Caco-2 (cell line): ENCODE measurements around the gene TMEM178A. TPM values are rescaled to one million over a fixed set of nuclear protein-coding genes. Genes with fewer than 3 reads are reported as not detected.

Experiments
- BruUV-seq: library from RNA; stranded (reverse); fragments of 400-500 nt; replicated peaks from 2 replicates; lab custom pipeline; 2021; lab: Mats Ljungman, UMichigan
- CTCF ChIA-PET: fragments of 300-600 bp; sonication (Branson Sonifier 250); formaldehyde crosslinking; loops from one replicate; lab custom pipeline; 2022; ENCODE audit warnings: antibody characterized with exemption; lab: Charles Lee
- POLR2A ChIA-PET: fragments of 300-600 bp; sonication (Branson Sonifier 250); formaldehyde crosslinking; loops from one replicate; lab custom pipeline; 2022; ENCODE audit warnings: antibody characterized with exemption; lab: Charles Lee
- DNase-seq, 2 experiments: peaks; one replicate each; pipeline versions ENCODE4 v3.0.0 to v3.0.0-alpha.2; 2020 to 2022
- H3K27me3 ChIP-seq: replicated peaks from 2 replicates; pipeline ENCODE4 v1.6.0; 2011; ENCODE audit warnings: low read length; ENCODE audit not compliant: control insufficient read depth, insufficient read depth
- H3K36me3 ChIP-seq: 2 replicates; pipeline ENCODE4 v1.5.1; 2011; ENCODE audit warnings: low read length; ENCODE audit not compliant: control insufficient read depth, insufficient read depth
- H3K4me1 ChIP-seq: fragments of 250-450 bp; sonication (Bioruptor Pico); 2 replicates; pipeline ENCODE4 v1.5.1; 2020; ENCODE audit warnings: mild to moderate bottlenecking
- H3K4me3 ChIP-seq: 2 replicates; pipeline ENCODE4 v1.5.1; 2011; ENCODE audit warnings: low read depth, mild to moderate bottlenecking, control low read depth, low read length
- H3K9me3 ChIP-seq: fragments of 250-450 bp; sonication (Bioruptor Pico); 2 replicates; pipeline ENCODE4 v1.5.1; 2020; ENCODE audit warnings: mild to moderate bottlenecking, moderate library complexity
- H3K27ac Mint-ChIP-seq: one replicate; pipeline ENCODE4 v1.8.0; 2022; ENCODE audit warnings: mixed read lengths; ENCODE audit not compliant: unreplicated experiment
- H3K27me3 Mint-ChIP-seq: one replicate; pipeline ENCODE4 v1.8.0; 2022; ENCODE audit warnings: mixed read lengths; ENCODE audit not compliant: insufficient read depth, unreplicated experiment
- H3K36me3 Mint-ChIP-seq: one replicate; pipeline ENCODE4 v1.8.0; 2022; ENCODE audit warnings: mild to moderate bottlenecking, mixed read lengths; ENCODE audit not compliant: insufficient read depth, unreplicated experiment
- H3K4me1 Mint-ChIP-seq: one replicate; pipeline ENCODE4 v1.8.0; 2022; ENCODE audit warnings: low read depth, mixed read lengths; ENCODE audit not compliant: unreplicated experiment
- H3K4me3 Mint-ChIP-seq: one replicate; pipeline ENCODE4 v1.8.0; 2022; ENCODE audit warnings: mild to moderate bottlenecking, moderate library complexity, mixed read lengths; ENCODE audit not compliant: unreplicated experiment
- H3K9me3 Mint-ChIP-seq: one replicate; pipeline ENCODE4 v1.8.0; 2022; ENCODE audit warnings: mixed read lengths; ENCODE audit not compliant: unreplicated experiment
- intact Hi-C: fragments of 100-400 bp; cut with micrococcal nuclease; formaldehyde crosslinking; loops from one replicate; pipeline ENCODE4 v1.10.0; 2022; ENCODE audit not compliant: unreplicated experiment
- total RNA-seq: library from RNA; stranded (reverse); gene quantifications from 2 replicates; pipeline ENCODE4 v1.2.3, GENCODE V29; 2022
- TF ChIP-seq, protein P1 (sequence below), 2 experiments: fragments of 200-600 bp in 1 of 2; IDR thresholded peaks; 1 replicate in 1 of 2; 2 replicates in 1 of 2; pipeline versions ENCODE4 v1.5.1 to v1.8.0; 2011 to 2022; ENCODE audit warnings: antibody characterized with exemption in 1 of 2, control low read depth in 1 of 2, inconsistent platforms in 1 of 2, low read depth in 1 of 2, low read length in 1 of 2, mild to moderate bottlenecking in 1 of 2, moderate library complexity in 1 of 2; ENCODE audit not compliant: insufficient read depth in 1 of 2, severe bottlenecking in 1 of 2, unreplicated experiment in 1 of 2

TMEM178A gene
- total RNA-seq, 1 experiment from 2014 or later, result 0.29 TPM

DNA sequence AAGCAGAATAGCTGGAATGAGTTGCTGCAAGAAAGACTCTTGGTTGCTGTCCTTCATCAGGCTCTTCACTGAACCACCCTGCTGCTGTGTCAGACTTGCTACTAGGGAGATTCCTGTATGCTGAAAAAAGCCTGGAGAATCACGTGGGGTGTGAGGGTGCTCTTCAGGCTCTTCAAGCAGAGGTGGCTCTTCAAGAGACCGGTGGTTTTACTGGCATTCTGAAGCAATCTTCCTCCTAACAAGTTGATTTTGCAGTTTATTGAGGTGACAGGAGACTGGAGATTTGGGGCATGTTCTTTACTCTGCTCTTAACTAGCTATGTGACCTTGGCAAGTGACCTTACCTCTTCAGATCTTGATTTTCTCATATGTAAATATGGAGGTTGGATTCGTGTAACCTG is 14.1 kb downstream of the TMEM178A start:
- no peaks in the 10 kb centered on the region for H3K27me3 ChIP-seq
- H3K36me3 ChIP-seq, result no peaks in the 10 kb centered on the region
- CTCF ChIA-PET, result no interaction called here
- no peaks in the 10 kb centered on the region for H3K36me3 Mint-ChIP-seq
- TF ChIP-seq, protein P1, sequence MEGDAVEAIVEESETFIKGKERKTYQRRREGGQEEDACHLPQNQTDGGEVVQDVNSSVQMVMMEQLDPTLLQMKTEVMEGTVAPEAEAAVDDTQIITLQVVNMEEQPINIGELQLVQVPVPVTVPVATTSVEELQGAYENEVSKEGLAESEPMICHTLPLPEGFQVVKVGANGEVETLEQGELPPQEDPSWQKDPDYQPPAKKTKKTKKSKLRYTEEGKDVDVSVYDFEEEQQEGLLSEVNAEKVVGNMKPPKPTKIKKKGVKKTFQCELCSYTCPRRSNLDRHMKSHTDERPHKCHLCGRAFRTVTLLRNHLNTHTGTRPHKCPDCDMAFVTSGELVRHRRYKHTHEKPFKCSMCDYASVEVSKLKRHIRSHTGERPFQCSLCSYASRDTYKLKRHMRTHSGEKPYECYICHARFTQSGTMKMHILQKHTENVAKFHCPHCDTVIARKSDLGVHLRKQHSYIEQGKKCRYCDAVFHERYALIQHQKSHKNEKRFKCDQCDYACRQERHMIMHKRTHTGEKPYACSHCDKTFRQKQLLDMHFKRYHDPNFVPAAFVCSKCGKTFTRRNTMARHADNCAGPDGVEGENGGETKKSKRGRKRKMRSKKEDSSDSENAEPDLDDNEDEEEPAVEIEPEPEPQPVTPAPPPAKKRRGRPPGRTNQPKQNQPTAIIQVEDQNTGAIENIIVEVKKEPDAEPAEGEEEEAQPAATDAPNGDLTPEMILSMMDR (IDR thresholded peaks at IDR 0.05; ENCODE audit: insufficient read depth in 1 of 2, low read depth in 1 of 2, low read length in 1 of 2, severe bottlenecking in 1 of 2, unreplicated experiment in 1 of 2), result no peak
- H3K4me3 Mint-ChIP-seq, result no peak overlapping the region
- intact Hi-C loops, result no loop called here
- peaks cover 18% of the 10 kb centered on the region for H3K27me3 Mint-ChIP-seq
- POLR2A ChIA-PET, result no interaction called here
- no TSS peak for BruUV-seq
- H3K4me3 ChIP-seq, result no peak overlapping the region
- no peaks in the 10 kb centered on the region for H3K9me3 Mint-ChIP-seq
- no peak overlapping the region for H3K27ac Mint-ChIP-seq
- peaks cover 4% of the 10 kb centered on the region; the same call in 1 of the 2 replicates for H3K9me3 ChIP-seq
- H3K4me1 ChIP-seq, result no peaks in the 10 kb centered on the region
- H3K4me1 Mint-ChIP-seq, result no peaks in the 10 kb centered on the region
- no peak for DNase-seq

DNA sequence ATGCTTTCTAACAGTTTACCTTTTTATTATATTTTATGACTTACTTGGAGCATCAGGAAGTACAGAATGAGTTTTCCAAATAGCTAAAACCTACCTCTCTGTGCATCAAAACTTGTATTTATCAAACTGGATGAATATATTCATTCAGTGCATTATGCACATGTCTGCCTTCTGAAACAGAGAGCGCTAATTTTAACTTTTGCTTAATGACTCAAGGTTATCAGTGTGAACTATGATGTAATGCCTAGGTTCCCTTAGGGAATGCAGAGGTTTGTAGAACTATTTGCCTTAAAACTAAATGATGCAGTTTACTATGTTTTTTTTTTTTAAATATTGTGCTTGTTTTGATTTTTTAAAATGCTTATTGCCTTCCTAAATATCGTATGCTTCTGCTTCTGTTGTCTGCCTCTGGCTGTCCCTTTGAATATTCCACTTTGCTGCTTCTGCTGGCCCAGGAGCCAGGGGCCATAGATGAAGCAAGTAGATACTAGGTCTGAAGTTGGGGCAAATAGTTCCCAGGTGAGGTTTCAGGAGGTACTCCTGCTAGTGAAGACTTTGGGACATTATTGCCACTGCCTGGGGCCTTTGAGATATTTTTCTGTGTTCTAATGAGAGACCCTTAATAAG is 16.5 kb downstream of the TMEM178A start:
- no peak for DNase-seq
- H3K27me3 Mint-ChIP-seq, result peaks cover 23% of the 10 kb centered on the region
- no peaks in the 10 kb centered on the region for H3K36me3 Mint-ChIP-seq
- H3K4me1 ChIP-seq, result no peaks in the 10 kb centered on the region
- no TSS peak for BruUV-seq
- CTCF ChIA-PET, result interaction anchor here (0.9 kb wide), 1 partner anchor 22 kb away, joined by 3 read pairs; no protein-coding TSS in a partner anchor
- no peaks in the 10 kb centered on the region for H3K36me3 ChIP-seq
- TF ChIP-seq, protein P1 (IDR thresholded peaks at IDR 0.05; ENCODE audit: insufficient read depth in 1 of 2, low read depth in 1 of 2, low read length in 1 of 2, severe bottlenecking in 1 of 2, unreplicated experiment in 1 of 2), result no peak
- H3K4me3 ChIP-seq, result no peak overlapping the region
- H3K9me3 Mint-ChIP-seq, result no peaks in the 10 kb centered on the region
- H3K4me1 Mint-ChIP-seq, result no peaks in the 10 kb centered on the region
- no peak overlapping the region for H3K4me3 Mint-ChIP-seq
- intact Hi-C loops, result no loop called here
- H3K27me3 ChIP-seq, result no peaks in the 10 kb centered on the region
- POLR2A ChIA-PET, result no interaction called here
- H3K9me3 ChIP-seq, result peaks cover 4% of the 10 kb centered on the region; the same call in 1 of the 2 replicates
- H3K27ac Mint-ChIP-seq, result no peak overlapping the region

DNA sequence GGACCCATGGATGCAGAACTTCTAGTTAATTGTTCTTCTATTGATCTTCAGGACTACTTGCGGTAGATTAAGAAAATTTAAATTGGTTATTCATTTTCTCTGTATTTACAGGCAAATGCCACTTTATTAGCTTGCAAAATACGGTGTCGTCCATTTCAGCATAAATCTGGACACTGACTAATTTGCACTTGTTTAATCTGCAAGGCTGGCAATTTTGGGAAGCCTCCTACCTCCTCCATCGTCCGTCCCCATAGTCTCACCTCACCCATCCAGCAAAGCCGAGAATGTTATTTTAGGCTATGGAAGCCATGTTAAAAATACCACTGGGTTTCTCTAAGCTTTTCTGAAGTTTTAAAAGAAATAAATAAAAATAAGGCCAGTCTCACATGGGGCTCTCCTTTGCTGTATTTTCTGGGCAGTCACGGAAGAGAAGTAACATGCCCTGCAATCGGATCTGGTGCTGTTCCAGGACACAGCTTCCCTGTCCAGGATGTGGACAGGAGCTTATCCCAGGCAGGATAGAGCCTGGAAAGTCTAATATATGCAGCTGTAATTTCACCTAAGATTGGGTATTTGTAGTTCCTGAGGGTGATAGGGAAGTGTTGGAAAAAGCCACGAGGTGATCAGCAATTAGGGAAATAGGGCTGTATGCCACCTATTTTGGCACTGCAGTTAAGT is 17.4 kb downstream of the TMEM178A start:
- Histone ChIP-seq H3K9me3 (peaks cover 2% of the 10 kb centered on the region; the same call in 1 of the 2 replicates), H3K4me1 (no peaks in the 10 kb centered on the region), H3K36me3 (no peaks in the 10 kb centered on the region), H3K27me3 (no peaks in the 10 kb centered on the region), H3K4me3 (no peak overlapping the region)
- Mint-ChIP-seq H3K36me3 (no peaks in the 10 kb centered on the region), H3K27me3 (peaks cover 23% of the 10 kb centered on the region), H3K9me3 (no peaks in the 10 kb centered on the region), H3K4me1 (no peaks in the 10 kb centered on the region), H3K4me3 (no peak overlapping the region), H3K27ac (no peak overlapping the region)
- intact Hi-C loops, result no loop called here
- ChIA-PET CTCF (no interaction called here), POLR2A (no interaction called here)
- no peak for DNase-seq
- no TSS peak for BruUV-seq
- TF ChIP-seq, protein P1 (IDR thresholded peaks at IDR 0.05; ENCODE audit: insufficient read depth in 1 of 2, low read depth in 1 of 2, low read length in 1 of 2, severe bottlenecking in 1 of 2, unreplicated experiment in 1 of 2), result no peak
